ENCODE data around the gene ECHS1.

- no peak for TF ChIP-seq CTCF (IDR thresholded peaks at IDR 0.05)
- TF ChIP-seq EP300 (IDR thresholded peaks at IDR 0.05) = no peak
- TF ChIP-seq POLR2AphosphoS5 (IDR thresholded peaks at IDR 0.05) = no peak
- TF ChIP-seq POLR2A (IDR thresholded peaks at IDR 0.05) = no peak
Observed at GRCh38 chr10:133366751-133367150, 6.4 kb downstream of the ECHS1 start.

All from suprapubic skin (tissue), 4 donors.